Calu3 (cell line): ENCODE data around the gene DHRS4. TPM values are rescaled to one million over a fixed set of nuclear protein-coding genes. Genes with fewer than 3 reads are reported as not detected.
A peak's percentile ranks its signal among the peaks of the same experiment; 100 is the strongest.
"Not testable (repeated sequence)": the region's sequence is repeated elsewhere in the genome, so short reads cannot be mapped to it uniquely, and the experiment has no call there.

Source experiments
- BruUV-seq: library from RNA; stranded (reverse); fragments of 400-500 nt; replicated peaks from 2 replicates; lab custom pipeline; 2021; lab: Mats Ljungman, UMichigan
- CTCF ChIA-PET: fragments of 300-600 bp; sonication (Branson Sonifier 250); formaldehyde crosslinking; loops from one replicate; lab custom pipeline; 2022; ENCODE audit warnings: antibody characterized with exemption; lab: Charles Lee
- DNase-seq: peaks from one replicate; pipeline ENCODE4 v3.0.0; 2022
- H3K27ac Mint-ChIP-seq: one replicate; pipeline ENCODE4 v1.8.0; 2022; ENCODE audit warnings: mixed read lengths; ENCODE audit not compliant: unreplicated experiment
- H3K27me3 Mint-ChIP-seq: one replicate; pipeline ENCODE4 v1.8.0; 2022; ENCODE audit warnings: mixed read lengths; ENCODE audit not compliant: unreplicated experiment
- H3K36me3 Mint-ChIP-seq: one replicate; pipeline ENCODE4 v1.8.0; 2022; ENCODE audit warnings: mild to moderate bottlenecking, moderate library complexity, mixed read lengths; ENCODE audit not compliant: insufficient read depth, unreplicated experiment
- H3K4me1 Mint-ChIP-seq: one replicate; pipeline ENCODE4 v1.8.0; 2022; ENCODE audit warnings: mild to moderate bottlenecking, low read depth, mixed read lengths; ENCODE audit not compliant: unreplicated experiment
- H3K4me3 Mint-ChIP-seq: one replicate; pipeline ENCODE4 v1.8.0; 2022; ENCODE audit warnings: mild to moderate bottlenecking, low read depth, moderate library complexity, mixed read lengths; ENCODE audit not compliant: unreplicated experiment
- H3K9me3 Mint-ChIP-seq: one replicate; pipeline ENCODE4 v1.8.0; 2022; ENCODE audit warnings: low read depth, mixed read lengths; ENCODE audit not compliant: unreplicated experiment
- intact Hi-C: fragments of 100-400 bp; cut with micrococcal nuclease; formaldehyde crosslinking; loops from one replicate; pipeline ENCODE4 v1.10.0; 2022; ENCODE audit not compliant: unreplicated experiment
- total RNA-seq: library from RNA; stranded (reverse); gene quantifications from 2 replicates; pipeline ENCODE4 v1.2.3, GENCODE V29; 2022

The DHRS4 gene
- total RNA-seq, 1 experiment from 2014 or later, result 19.0 TPM

GRCh38 chr14:23954965-23955364 is 1.4 kb downstream of the DHRS4 start:
- BruUV-seq, result not testable (repeated sequence)

DNA sequence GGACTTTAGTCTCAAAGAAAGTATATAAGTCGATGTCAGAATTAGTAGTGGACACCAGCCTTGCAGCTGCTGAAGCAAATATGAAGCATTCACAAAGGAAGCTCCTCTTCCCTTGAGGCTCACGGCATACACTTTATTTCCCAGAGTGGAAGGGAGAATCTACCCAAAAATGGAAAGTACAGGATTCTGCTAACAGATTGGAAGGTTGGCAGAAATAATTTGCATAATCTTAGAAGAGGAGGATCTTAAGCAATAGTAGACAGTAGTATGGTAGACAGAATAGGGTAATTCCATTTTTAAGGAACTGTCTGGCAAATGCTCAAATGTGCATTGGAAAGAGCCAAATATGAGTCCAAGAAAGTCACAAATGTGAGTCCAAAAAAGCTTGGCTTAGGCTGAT is 2.2 kb downstream of the DHRS4 start:
- H3K9me3 Mint-ChIP-seq, CTCF ChIA-PET, intact Hi-C loops: not testable (repeated sequence)

More at GRCh38 chr14:23954965-23955364, 1.4 kb downstream of the DHRS4 start:
- H3K9me3 Mint-ChIP-seq, CTCF ChIA-PET, DNase-seq, H3K27ac Mint-ChIP-seq, H3K4me1 Mint-ChIP-seq, H3K27me3 Mint-ChIP-seq: not testable (repeated sequence)
- Mint-ChIP-seq H3K36me3 (peaks cover 19% of the 10 kb centered on the region), H3K4me3 (peak overlapping the region; percentile 91)
- intact Hi-C loops, result loop anchor here (1.0 kb wide), 1 partner anchor 366 kb away; no protein-coding TSS in a partner anchor

DNA sequence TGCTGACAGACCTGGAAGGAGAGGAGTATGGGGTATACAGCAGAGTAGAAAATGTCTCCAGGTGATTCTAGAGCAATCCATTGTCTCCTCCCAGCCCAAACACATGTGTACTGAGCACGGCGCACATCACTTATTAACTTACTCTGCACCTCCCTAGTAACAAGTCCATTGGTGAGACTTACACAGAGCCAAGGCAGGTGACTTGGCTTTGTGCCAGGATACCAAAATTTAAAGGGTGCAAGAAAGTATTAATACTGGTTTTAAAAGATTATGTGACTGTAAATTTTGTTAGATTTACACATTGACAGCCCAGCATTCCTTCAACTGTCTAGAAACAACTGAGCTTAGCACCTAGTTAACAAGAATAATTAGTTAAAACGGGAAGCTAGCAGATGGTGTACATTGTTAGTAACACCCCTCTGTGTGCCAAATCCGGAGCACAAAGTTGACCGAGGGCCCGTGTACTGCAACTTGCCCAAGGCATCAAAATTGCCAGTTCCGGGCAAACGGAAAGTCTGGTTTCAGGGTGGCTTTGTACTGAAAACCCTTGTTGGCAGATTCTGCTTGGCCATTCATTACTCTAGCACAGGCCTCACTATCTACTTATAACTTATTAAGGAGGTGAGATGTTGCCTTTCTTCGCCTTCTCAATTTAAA is 4.5 kb downstream of the DHRS4 start:
- H3K4me3 Mint-ChIP-seq, BruUV-seq, DNase-seq, CTCF ChIA-PET, H3K9me3 Mint-ChIP-seq, H3K27ac Mint-ChIP-seq, H3K4me1 Mint-ChIP-seq, H3K27me3 Mint-ChIP-seq, intact Hi-C loops: not testable (repeated sequence)
- H3K36me3 Mint-ChIP-seq, result peaks cover 17% of the 10 kb centered on the region

More for the DNA sequence above, 2.2 kb downstream of the DHRS4 start:
- DNase-seq, H3K4me3 Mint-ChIP-seq, H3K27me3 Mint-ChIP-seq, H3K27ac Mint-ChIP-seq, BruUV-seq, H3K4me1 Mint-ChIP-seq: not testable (repeated sequence)
- peaks cover 19% of the 10 kb centered on the region for H3K36me3 Mint-ChIP-seq

GRCh38 chr14:23960899-23961298 is 7.3 kb downstream of the DHRS4 start:
- BruUV-seq, H3K4me3 Mint-ChIP-seq, H3K9me3 Mint-ChIP-seq, H3K36me3 Mint-ChIP-seq, H3K27ac Mint-ChIP-seq, DNase-seq, CTCF ChIA-PET, intact Hi-C loops, H3K4me1 Mint-ChIP-seq, H3K27me3 Mint-ChIP-seq: not testable (repeated sequence)

DNA sequence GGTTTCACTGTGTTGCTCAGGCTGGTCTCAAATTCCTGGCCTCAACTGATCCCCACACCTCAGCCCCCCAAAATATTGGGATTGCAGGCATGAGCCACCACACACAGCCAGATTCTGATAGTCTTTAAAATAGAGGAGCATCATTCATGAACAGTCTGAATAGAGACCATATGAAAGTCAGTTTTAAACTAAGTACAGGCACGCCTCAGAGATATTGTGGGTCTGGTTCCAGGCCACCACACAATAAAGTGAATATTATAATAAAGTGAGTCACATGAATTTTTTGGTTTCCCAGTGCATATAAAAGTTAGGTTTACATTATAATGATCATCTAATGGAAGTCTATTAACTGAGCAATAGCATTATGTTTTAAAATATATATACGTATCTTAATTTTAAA is 8.1 kb downstream of the DHRS4 start:
- H3K4me1 Mint-ChIP-seq, DNase-seq, intact Hi-C loops, H3K9me3 Mint-ChIP-seq, H3K27me3 Mint-ChIP-seq, H3K4me3 Mint-ChIP-seq, CTCF ChIA-PET, H3K27ac Mint-ChIP-seq, H3K36me3 Mint-ChIP-seq, BruUV-seq: not testable (repeated sequence)

DNA sequence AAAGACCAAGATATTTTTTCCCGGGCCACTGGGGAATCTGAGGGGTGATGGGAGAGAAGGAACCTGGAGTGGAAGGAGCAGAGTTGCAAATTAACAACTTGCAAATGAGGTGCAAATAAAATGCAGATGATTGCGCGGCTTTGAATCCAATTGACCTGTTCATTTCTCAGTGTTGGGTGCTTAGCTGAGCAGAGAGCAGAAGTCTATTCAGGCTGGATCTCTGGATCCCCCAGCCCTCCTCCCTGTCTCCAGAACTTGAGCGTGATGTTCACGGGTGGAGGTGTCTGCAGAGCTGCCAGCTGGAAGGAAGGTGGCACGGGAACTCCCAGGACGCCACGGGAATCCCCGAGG is 15.5 kb downstream of the DHRS4 start:
- H3K4me1 Mint-ChIP-seq, H3K27ac Mint-ChIP-seq, DNase-seq, BruUV-seq, H3K36me3 Mint-ChIP-seq, H3K9me3 Mint-ChIP-seq, intact Hi-C loops, H3K4me3 Mint-ChIP-seq, CTCF ChIA-PET: not testable (repeated sequence)
- H3K27me3 Mint-ChIP-seq, result peaks cover 22% of the 10 kb centered on the region

DNA sequence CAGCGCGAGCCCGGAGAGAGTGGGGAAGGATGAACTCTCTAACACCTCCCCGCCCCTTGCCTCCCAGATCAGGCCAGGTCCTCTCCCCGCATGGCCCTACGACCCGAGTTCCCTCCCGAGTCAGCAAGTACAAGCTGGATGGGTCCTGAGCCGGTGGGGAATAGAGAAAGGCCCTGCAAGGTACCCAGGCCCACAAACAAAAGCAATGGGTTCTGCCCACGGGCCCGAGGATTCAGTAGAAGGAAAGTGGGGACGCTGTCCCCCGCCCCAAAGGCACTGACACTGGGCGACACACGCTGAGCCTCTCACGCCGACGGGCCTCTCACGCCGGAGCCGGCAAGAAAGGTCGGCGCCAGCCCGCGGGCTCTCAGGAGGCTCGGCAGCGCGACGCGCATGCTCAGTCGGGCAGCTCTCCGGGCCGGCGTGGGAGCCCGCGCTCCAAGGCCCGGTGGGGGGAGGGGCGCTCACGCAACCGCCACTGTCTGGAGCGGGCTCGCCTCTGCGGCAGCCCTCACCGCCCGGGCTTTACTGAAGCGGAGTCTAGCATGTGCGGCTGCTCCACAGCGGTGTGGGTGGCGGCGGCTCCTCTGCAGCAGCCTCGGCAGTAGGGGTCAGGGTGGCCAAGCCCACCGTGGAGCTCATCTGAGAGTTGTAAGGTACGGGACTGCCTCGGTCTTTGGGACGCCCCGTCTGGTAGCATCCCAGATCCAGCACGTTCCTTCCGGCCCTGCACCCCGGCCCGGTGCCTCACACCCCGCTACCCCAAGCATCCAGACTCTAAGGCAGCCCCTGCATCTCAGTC is 16.1 kb downstream of the DHRS4 start:
- H3K9me3 Mint-ChIP-seq, intact Hi-C loops, H3K27ac Mint-ChIP-seq, H3K36me3 Mint-ChIP-seq, BruUV-seq, H3K4me3 Mint-ChIP-seq, CTCF ChIA-PET, H3K4me1 Mint-ChIP-seq: not testable (repeated sequence)
- peak; percentile 17 for DNase-seq
- peaks cover 27% of the 10 kb centered on the region for H3K27me3 Mint-ChIP-seq

DNA sequence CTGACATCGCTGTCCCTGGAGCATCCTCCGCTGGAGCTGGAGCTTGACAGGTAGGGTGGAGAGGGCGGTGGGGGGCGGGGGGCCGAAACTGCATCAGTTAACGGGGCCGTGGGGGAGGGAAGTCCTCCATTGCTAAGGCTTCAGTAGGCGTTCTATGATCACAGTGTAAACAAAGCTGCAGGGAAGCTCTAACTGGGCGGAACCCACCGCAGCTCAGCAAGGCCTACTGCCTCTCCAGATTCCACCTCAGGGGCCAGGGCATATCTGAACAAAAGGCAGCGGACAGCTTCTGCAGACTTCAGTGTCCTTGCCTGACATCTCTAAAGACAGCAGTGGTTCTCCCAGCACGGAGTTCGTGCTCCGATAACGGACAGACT is 16.7 kb downstream of the DHRS4 start:
- peaks cover 30% of the 10 kb centered on the region for H3K27me3 Mint-ChIP-seq
- H3K27ac Mint-ChIP-seq, intact Hi-C loops, H3K36me3 Mint-ChIP-seq, H3K4me1 Mint-ChIP-seq, H3K4me3 Mint-ChIP-seq, H3K9me3 Mint-ChIP-seq, BruUV-seq, DNase-seq, CTCF ChIA-PET: not testable (repeated sequence)

DNA sequence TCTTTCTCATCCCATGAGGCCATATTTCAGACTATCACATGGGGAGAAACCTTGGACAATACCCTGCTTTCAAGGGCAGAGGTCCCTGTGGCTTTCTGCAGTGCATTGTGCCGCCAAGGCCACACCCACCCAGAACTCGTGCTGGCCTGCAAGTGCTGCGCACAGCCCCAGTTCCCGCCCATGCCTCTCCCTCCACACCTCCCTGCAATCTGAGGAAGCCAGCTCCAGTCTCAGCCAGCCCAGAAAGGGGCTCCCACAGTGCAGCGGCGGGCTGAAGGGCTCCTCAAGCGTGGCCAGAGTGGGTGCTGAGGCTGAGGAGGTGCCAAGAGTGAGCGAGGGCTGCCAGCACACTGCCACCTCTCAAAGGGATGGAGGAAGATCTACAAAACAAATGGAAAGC is 19.6 kb downstream of the DHRS4 start:
- peaks cover 30% of the 10 kb centered on the region for H3K27me3 Mint-ChIP-seq
- H3K4me1 Mint-ChIP-seq, H3K4me3 Mint-ChIP-seq, H3K27ac Mint-ChIP-seq, BruUV-seq, intact Hi-C loops, DNase-seq, H3K36me3 Mint-ChIP-seq, CTCF ChIA-PET, H3K9me3 Mint-ChIP-seq: not testable (repeated sequence)

DNA sequence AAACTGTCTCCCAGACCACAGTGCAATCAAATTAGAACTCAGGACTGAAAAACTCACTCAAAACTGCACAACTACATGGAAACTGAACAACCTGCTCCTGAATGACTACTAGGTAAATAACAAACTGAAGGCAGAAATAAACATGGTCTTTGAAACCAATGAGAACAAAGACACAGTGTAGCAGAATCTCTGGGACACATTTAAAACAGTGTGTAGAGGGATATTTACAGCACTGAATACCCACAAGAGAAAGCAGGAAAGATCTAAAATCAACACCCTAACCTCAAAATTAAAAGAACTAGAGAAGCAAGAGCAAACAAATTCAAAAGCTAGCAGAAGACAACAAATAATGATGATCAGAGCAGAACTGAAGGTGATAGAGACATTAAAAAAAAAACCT is 20.5 kb downstream of the DHRS4 start:
- intact Hi-C loops, H3K9me3 Mint-ChIP-seq, H3K36me3 Mint-ChIP-seq, H3K27ac Mint-ChIP-seq, H3K4me1 Mint-ChIP-seq, H3K4me3 Mint-ChIP-seq, BruUV-seq, CTCF ChIA-PET, DNase-seq: not testable (repeated sequence)
- peaks cover 30% of the 10 kb centered on the region for H3K27me3 Mint-ChIP-seq
